GM23248 (cell line): ENCODE results near the gene EPHA7. TPM values are rescaled to one million over a fixed set of nuclear protein-coding genes. Genes with fewer than 3 reads are reported as not detected.

Source experiments
- DNase-seq: peaks from one replicate; pipeline ENCODE4 v3.0.0-alpha.2; 2015
- H2AFZ ChIP-seq: fragments of 200-600 bp; sonication (generic); 2 replicates; pipeline ENCODE4 v1.6.1; 2016; ENCODE audit warnings: antibody characterized with exemption
- H3F3A ChIP-seq: fragments of 200-600 bp; sonication (generic); 2 replicates; pipeline ENCODE4 v1.6.1; 2016; ENCODE audit warnings: mild to moderate bottlenecking, antibody characterized with exemption, mixed run types; ENCODE audit not compliant: insufficient read depth
- H3K27ac ChIP-seq: fragments of 200-600 bp; sonication (generic); 2 replicates; pipeline ENCODE4 v1.5.1; 2016; ENCODE audit warnings: mild to moderate bottlenecking
- H3K27me3 ChIP-seq: fragments of 200-600 bp; sonication (generic); replicated peaks from 2 replicates; pipeline ENCODE4 v1.6.1; 2016; ENCODE audit warnings: mild to moderate bottlenecking; ENCODE audit not compliant: insufficient read depth
- H3K36me3 ChIP-seq: fragments of 200-600 bp; sonication (generic); 2 replicates; pipeline ENCODE4 v1.6.1; 2016; ENCODE audit warnings: low read depth, mild to moderate bottlenecking
- H3K4me1 ChIP-seq: fragments of 200-600 bp; sonication (generic); 2 replicates; pipeline ENCODE4 v1.6.1; 2016; ENCODE audit warnings: mild to moderate bottlenecking; ENCODE audit not compliant: insufficient read depth
- H3K4me2 ChIP-seq: fragments of 200-600 bp; sonication (generic); one replicate; pipeline ENCODE4 v1.6.1; 2016; ENCODE audit warnings: mild to moderate bottlenecking; ENCODE audit not compliant: unreplicated experiment
- H3K4me3 ChIP-seq: fragments of 200-600 bp; sonication (generic); 2 replicates; pipeline ENCODE4 v1.5.1; 2016; ENCODE audit warnings: mild to moderate bottlenecking
- H3K79me2 ChIP-seq: fragments of 200-600 bp; sonication (generic); 2 replicates; pipeline ENCODE4 v1.6.1; 2016; ENCODE audit warnings: mild to moderate bottlenecking; ENCODE audit not compliant: insufficient read depth
- H3K9ac ChIP-seq: fragments of 200-600 bp; sonication (generic); 2 replicates; pipeline ENCODE4 v1.6.1; 2016; ENCODE audit warnings: mild to moderate bottlenecking
- H3K9me2 ChIP-seq: fragments of 200-600 bp; sonication (generic); 2 replicates; pipeline ENCODE4 v1.6.1; 2016; ENCODE audit warnings: mixed run types, mild to moderate bottlenecking, moderate library complexity; ENCODE audit not compliant: insufficient read depth
- H3K9me3 ChIP-seq: fragments of 200-600 bp; sonication (generic); one replicate; pipeline ENCODE4 v1.6.1; 2017; ENCODE audit warnings: low read depth
- H4K20me1 ChIP-seq: fragments of 200-600 bp; sonication (generic); 2 replicates; pipeline ENCODE4 v1.6.0; 2016; ENCODE audit not compliant: insufficient read depth
- EZH2 ChIP-seq: fragments of 200-600 bp; sonication (generic); IDR thresholded peaks from 2 replicates; pipeline ENCODE4 v1.6.1; 2018; ENCODE audit warnings: antibody characterized with exemption, mild to moderate bottlenecking; ENCODE audit not compliant: insufficient read depth, poor library complexity, severe bottlenecking
- EZH2phosphoT487 ChIP-seq: fragments of 200-600 bp; sonication (generic); IDR thresholded peaks from 2 replicates; pipeline ENCODE4 v1.6.1; 2018; ENCODE audit warnings: antibody characterized with exemption, moderate library complexity, mild to moderate bottlenecking, low read depth; ENCODE audit not compliant: insufficient read depth
- WGBS, 2 experiments: methylation state at CpG; one replicate each; pipeline ENCODE4 v1.1.6; 2015 to 2017; ENCODE audit warnings: low lambda C conversion rate in 2 of 2, low coverage in 1 of 2; ENCODE audit errors: missing lambda C conversion rate in 2 of 2; 5-methylcytosine and 5-hydroxymethylcytosine counted together
- in situ Hi-C: fragments of 300-500 bp; cut with MboI; formaldehyde crosslinking; loops from 2 replicates; pipeline ENCODE4 v1.15.0; 2020
- polyA plus RNA-seq: library from polyadenylated mRNA; unstranded; fragments of >200 nt; fragmentation: Nextera tagmentation; extraction: Ambion mirVana; gene quantifications from 2 replicates; pipeline ENCODE4 v1.2.1, GENCODE V29; 2016
- total RNA-seq: library from RNA; depleted of rRNA; stranded (reverse); fragments of >200 nt; shearing (Covaris generic); gene quantifications from 2 replicates; pipeline ENCODE4 v1.2.3, GENCODE V29; 2014

EPHA7 gene
- total and polyA plus RNA-seq, 2 experiments from 2014 or later = not detected

DNA sequence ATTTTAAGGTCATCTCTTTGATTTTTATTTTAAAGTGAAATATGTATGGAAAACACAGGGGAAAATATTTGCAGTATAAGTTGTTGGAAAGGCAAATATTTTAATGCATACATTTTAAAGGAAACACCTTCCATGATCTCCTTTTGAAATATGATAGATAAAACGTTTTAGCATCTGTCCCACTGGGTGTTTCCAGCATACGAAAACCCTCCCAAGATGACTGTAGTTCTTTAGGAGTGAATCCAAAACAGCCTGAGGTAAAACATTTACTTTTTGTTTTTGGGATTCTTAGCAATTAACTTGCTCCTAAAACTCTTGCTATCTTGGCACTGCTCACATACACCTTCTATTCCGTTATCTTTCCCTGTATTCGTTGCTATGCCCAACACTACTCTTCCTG is 210.0 kb downstream of the EPHA7 start:
- in situ Hi-C loops = no loop called here
- Histone ChIP-seq H3K27me3 (no peaks in the 10 kb centered on the region), H2AFZ (no peak overlapping the region), H3K4me2 (no peak overlapping the region), H3K4me1 (no peaks in the 10 kb centered on the region), H3K9ac (no peak overlapping the region), H3K79me2 (no peaks in the 10 kb centered on the region), H3F3A (no peaks in the 10 kb centered on the region), H3K9me2 (no peaks in the 10 kb centered on the region), H3K9me3 (no peaks in the 10 kb centered on the region), H3K27ac (no peak overlapping the region), H3K4me3 (no peak overlapping the region), H3K36me3 (no peaks in the 10 kb centered on the region), H4K20me1 (no peaks in the 10 kb centered on the region)
- no peak for DNase-seq
- TF ChIP-seq EZH2phosphoT487 = no peak
- no peak for TF ChIP-seq EZH2
- 10 to 11% methylated on average over 4 of the region's 4 CpGs for WGBS, 2 experiments

DNA sequence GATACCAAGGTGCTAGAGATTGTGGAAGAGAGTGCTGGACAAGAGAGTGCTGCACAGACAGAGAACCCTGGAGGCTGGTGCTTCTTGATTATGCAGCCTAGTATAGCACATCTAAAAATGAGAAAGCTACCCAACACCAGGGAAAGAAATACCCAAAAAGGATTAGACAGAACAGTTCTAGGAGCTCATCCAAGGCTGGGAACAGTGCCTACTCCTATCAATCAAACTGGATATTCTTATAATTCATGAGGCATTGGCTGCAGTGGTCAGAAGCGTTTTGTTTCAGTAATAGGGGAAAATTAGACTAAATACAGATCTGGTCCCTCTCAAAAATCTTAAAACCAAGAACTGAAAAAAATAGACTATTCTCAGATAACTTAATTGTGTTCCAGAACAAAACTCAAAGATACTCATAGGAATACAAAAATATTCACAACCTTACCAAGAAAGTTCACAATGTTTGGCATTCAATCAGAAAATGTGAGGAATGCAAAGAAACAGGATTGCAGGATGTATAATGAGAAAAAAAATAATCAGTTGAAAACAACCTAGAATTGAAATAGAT is 222.9 kb downstream of the EPHA7 start:
- no peaks in the 10 kb centered on the region for H3K79me2 ChIP-seq
- no peaks in the 10 kb centered on the region for H3K9me3 ChIP-seq
- no peaks in the 10 kb centered on the region for H3F3A ChIP-seq
- H3K4me3 ChIP-seq = no peak overlapping the region
- no peaks in the 10 kb centered on the region for H3K4me1 ChIP-seq
- no peak overlapping the region for H3K4me2 ChIP-seq
- DNase-seq = no peak
- no peaks in the 10 kb centered on the region for H3K36me3 ChIP-seq
- H2AFZ ChIP-seq = no peak overlapping the region
- TF ChIP-seq EZH2phosphoT487 (no peak), EZH2 (no peak)
- H3K27me3 ChIP-seq = no peaks in the 10 kb centered on the region
- 25 to 28% methylated on average over 1 of the region's 1 CpG for WGBS, 2 experiments
- H3K9me2 ChIP-seq = no peaks in the 10 kb centered on the region
- no peaks in the 10 kb centered on the region for H4K20me1 ChIP-seq
- H3K27ac ChIP-seq = no peak overlapping the region
- in situ Hi-C loops = no loop called here
- H3K9ac ChIP-seq = no peak overlapping the region

DNA sequence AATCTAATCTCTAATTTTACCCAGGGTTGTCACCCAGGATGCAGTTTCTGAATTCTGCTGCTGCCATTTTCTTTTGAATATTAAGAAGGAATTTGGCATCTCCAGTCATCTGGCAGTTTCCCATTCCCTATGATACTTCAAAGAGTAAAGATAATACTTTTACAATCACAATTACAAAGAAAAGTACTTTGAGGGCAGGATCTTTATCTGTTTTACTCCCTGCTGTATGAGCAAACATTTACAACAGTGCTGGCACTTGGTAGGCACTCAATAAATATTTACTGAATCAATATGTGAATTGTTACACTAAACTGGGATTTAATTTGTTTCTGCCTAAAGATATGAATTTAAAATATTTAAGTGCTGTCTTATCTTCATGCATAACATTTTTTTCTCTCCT is 224.9 kb downstream of the EPHA7 start:
- Histone ChIP-seq H3F3A (no peaks in the 10 kb centered on the region), H3K9me2 (no peaks in the 10 kb centered on the region), H4K20me1 (no peaks in the 10 kb centered on the region), H3K9me3 (no peaks in the 10 kb centered on the region), H3K9ac (no peak overlapping the region), H3K4me1 (no peaks in the 10 kb centered on the region), H3K79me2 (no peaks in the 10 kb centered on the region), H3K4me3 (no peak overlapping the region), H3K27ac (no peak overlapping the region), H3K36me3 (no peaks in the 10 kb centered on the region), H2AFZ (no peak overlapping the region), H3K4me2 (no peak overlapping the region), H3K27me3 (no peaks in the 10 kb centered on the region)
- no peak for DNase-seq
- in situ Hi-C loops = no loop called here
- TF ChIP-seq EZH2 = no peak
- TF ChIP-seq EZH2phosphoT487 = no peak

- in situ Hi-C loops = no loop called here
- H3K27me3 ChIP-seq = no peaks in the 10 kb centered on the region
- 8 to 14% methylated on average over 2 of the region's 2 CpGs for WGBS, 2 experiments
These were observed 225.5 kb downstream of the EPHA7 start for GRCh38 chr6:93193868-93194267.

More at GRCh38 chr6:93193868-93194267, 225.5 kb downstream of the EPHA7 start:
- no peaks in the 10 kb centered on the region for H3K9me3 ChIP-seq
- H3F3A ChIP-seq = no peaks in the 10 kb centered on the region
- no peaks in the 10 kb centered on the region for H3K36me3 ChIP-seq
- H4K20me1 ChIP-seq = no peaks in the 10 kb centered on the region
- no peak overlapping the region for H3K4me2 ChIP-seq
- no peaks in the 10 kb centered on the region for H3K4me1 ChIP-seq
- no peaks in the 10 kb centered on the region for H3K9me2 ChIP-seq
- TF ChIP-seq EZH2phosphoT487 (no peak), EZH2 (no peak)
- no peak overlapping the region for H2AFZ ChIP-seq
- H3K4me3 ChIP-seq = no peak overlapping the region
- H3K79me2 ChIP-seq = no peaks in the 10 kb centered on the region
- H3K27ac ChIP-seq = no peak overlapping the region
- H3K9ac ChIP-seq = no peak overlapping the region
- no peak for DNase-seq
